Measurements from ENCODE around the gene PNLIPRP2. TPM values are rescaled to one million over a fixed set of nuclear protein-coding genes. Genes with fewer than 3 reads are reported as not detected.

The PNLIPRP2 gene
- total RNA-seq, 1 experiment from 2014 or later: 0.24 TPM

GRCh38 chr10:116611153-116611545 is 9.6 kb upstream of the PNLIPRP2 start:
- no peak overlapping the region for H3K4ac ChIP-seq (ENCODE audit: low read depth, low read length)
- Mint-ChIP-seq H3K27ac (no peak overlapping the region), H3K9me3 (peaks cover 9 to 13% of the 10 kb centered on the region in 2 experiments; a peak in 3 of 5 replicates), H3K27me3 (ENCODE audit: low read depth) (peaks cover 28% of the 10 kb centered on the region), H3K4me3 (no peak overlapping the region), H3K36me3 (ENCODE audit: insufficient read depth in 1 of 3, low read depth in 3 of 3) (peaks cover 0 to 4% (median 4%) of the 10 kb centered on the region in 3 experiments; a peak in 2 of 7 replicates), H3K4me1 (peaks cover 7 to 11% of the 10 kb centered on the region in 2 experiments; a peak in 2 of 4 replicates)
- no peak overlapping the region for H3K23ac ChIP-seq (ENCODE audit: insufficient read length, low read depth, low read length)
- no peak overlapping the region for H2BK120ac ChIP-seq (ENCODE audit: low read depth, low read length, poor library complexity, severe bottlenecking)
- H3K4me2 ChIP-seq (ENCODE audit: insufficient read depth, insufficient read length, low read length): no peak overlapping the region
- no peak overlapping the region for H3K18ac ChIP-seq (ENCODE audit: insufficient read length, low read depth, low read length)
- H3K4me1 ChIP-seq (ENCODE audit: insufficient read depth, low read length): no peaks in the 10 kb centered on the region
- H2AK5ac ChIP-seq (ENCODE audit: insufficient read length, low read length): no peak overlapping the region
- no peak for DNase-seq
- no peaks in the 10 kb centered on the region for H3K9me3 ChIP-seq (ENCODE audit: control insufficient read depth, low read depth, low read length)
- no peak overlapping the region for H3K56ac ChIP-seq (ENCODE audit: insufficient read length, low read depth, low read length)
- no peak overlapping the region for H3K9ac ChIP-seq (ENCODE audit: extremely low read depth, insufficient read length, low read length)
- no peaks in the 10 kb centered on the region for H3K79me1 ChIP-seq (ENCODE audit: insufficient read depth, low read depth, low read length, poor library complexity, severe bottlenecking)
- H4K20me1 ChIP-seq (ENCODE audit: control insufficient read depth, insufficient read depth, insufficient read length): no peaks in the 10 kb centered on the region
- no peak overlapping the region for H2AFZ ChIP-seq (ENCODE audit: low read length)
- no peaks in the 10 kb centered on the region; the same call in 1 of the 2 replicates for H3K27me3 ChIP-seq (ENCODE audit: insufficient read depth, low read length)
- H2BK12ac ChIP-seq (ENCODE audit: insufficient read length, low read depth, low read length): no peak overlapping the region
- H2BK20ac ChIP-seq (ENCODE audit: low read depth, low read length, poor library complexity, severe bottlenecking): no peak overlapping the region
- H3K23me2 ChIP-seq (ENCODE audit: insufficient read length, low read depth, low read length, poor library complexity, severe bottlenecking): no peaks in the 10 kb centered on the region
- H3K79me2 ChIP-seq (ENCODE audit: insufficient read depth, low read length): no peaks in the 10 kb centered on the region
- WGBS (ENCODE audit: extremely low coverage, insufficient read length, low lambda C conversion rate): no CpG with 5 or more reads among the region's 3 CpGs
- no peak overlapping the region for H4K5ac ChIP-seq (ENCODE audit: insufficient read length, low read depth, low read length)
- H4K8ac ChIP-seq (replicated peaks; ENCODE audit: insufficient read length, low read depth, low read length): no peak overlapping the region
- H2BK15ac ChIP-seq (ENCODE audit: low read depth, low read length): no peak overlapping the region
- no peak overlapping the region for H2BK5ac ChIP-seq (ENCODE audit: insufficient read length, low read length)
- no peak overlapping the region for H4K91ac ChIP-seq (ENCODE audit: insufficient read length, low read depth, low read length)
- TF ChIP-seq, protein P1, sequence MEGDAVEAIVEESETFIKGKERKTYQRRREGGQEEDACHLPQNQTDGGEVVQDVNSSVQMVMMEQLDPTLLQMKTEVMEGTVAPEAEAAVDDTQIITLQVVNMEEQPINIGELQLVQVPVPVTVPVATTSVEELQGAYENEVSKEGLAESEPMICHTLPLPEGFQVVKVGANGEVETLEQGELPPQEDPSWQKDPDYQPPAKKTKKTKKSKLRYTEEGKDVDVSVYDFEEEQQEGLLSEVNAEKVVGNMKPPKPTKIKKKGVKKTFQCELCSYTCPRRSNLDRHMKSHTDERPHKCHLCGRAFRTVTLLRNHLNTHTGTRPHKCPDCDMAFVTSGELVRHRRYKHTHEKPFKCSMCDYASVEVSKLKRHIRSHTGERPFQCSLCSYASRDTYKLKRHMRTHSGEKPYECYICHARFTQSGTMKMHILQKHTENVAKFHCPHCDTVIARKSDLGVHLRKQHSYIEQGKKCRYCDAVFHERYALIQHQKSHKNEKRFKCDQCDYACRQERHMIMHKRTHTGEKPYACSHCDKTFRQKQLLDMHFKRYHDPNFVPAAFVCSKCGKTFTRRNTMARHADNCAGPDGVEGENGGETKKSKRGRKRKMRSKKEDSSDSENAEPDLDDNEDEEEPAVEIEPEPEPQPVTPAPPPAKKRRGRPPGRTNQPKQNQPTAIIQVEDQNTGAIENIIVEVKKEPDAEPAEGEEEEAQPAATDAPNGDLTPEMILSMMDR (conservative IDR thresholded peaks at IDR 0.05): no peak
- no peak overlapping the region for H3K27ac ChIP-seq (ENCODE audit: insufficient read length, low read depth, low read length)
- H3T11ph ChIP-seq (ENCODE audit: low read length): no peak overlapping the region
- H3K14ac ChIP-seq (ENCODE audit: insufficient read depth, low read length): no peak overlapping the region
